HepG2 (cell line): Measurements from ENCODE around the gene LSMEM2. TPM values are rescaled to one million over a fixed set of nuclear protein-coding genes. Genes with fewer than 3 reads are reported as not detected.

Experiments used
- HES4 ChIP-seq: sonication (generic); formaldehyde crosslinking; IDR thresholded peaks from 2 replicates; pipeline ENCODE4 v1.9.0; 2021; ENCODE audit warnings: mild to moderate bottlenecking, missing genetic modification reagents, borderline replicate concordance
- IRF2 ChIP-seq: IDR thresholded peaks from 2 replicates; pipeline ENCODE4 v1.6.1; 2018; ENCODE audit warnings: missing genetic modification reagents, missing compliant biosample characterization
- KDM5B ChIP-seq: sonication (generic); formaldehyde crosslinking; IDR thresholded peaks from 2 replicates; pipeline ENCODE4 v1.4.0; 2020; ENCODE audit warnings: missing genetic modification reagents, mild to moderate bottlenecking, borderline replicate concordance
- MXI1 ChIP-seq: IDR thresholded peaks from 3 replicates; pipeline ENCODE4 v1.6.1; 2012; ENCODE audit warnings: low read depth, low read length, inconsistent platforms, borderline replicate concordance
- NCOA2 ChIP-seq: sonication (generic); formaldehyde crosslinking; IDR thresholded peaks from 2 replicates; pipeline ENCODE4 v1.8.0; 2022; ENCODE audit warnings: inconsistent platforms
- PTBP1 ChIP-seq: fragments of 200-400 bp; formaldehyde crosslinking; IDR thresholded peaks from 2 replicates; pipeline ENCODE4 v1.6.1; 2018; ENCODE audit warnings: low read length, low read depth; ENCODE audit not compliant: poor library complexity, severe bottlenecking
- SAFB2 ChIP-seq: sonication (generic); formaldehyde crosslinking; IDR thresholded peaks from 2 replicates; pipeline ENCODE4 v1.5.1; 2020; ENCODE audit warnings: missing genetic modification reagents, low read depth, mild to moderate bottlenecking, borderline replicate concordance
- SMARCE1 ChIP-seq: fragments of 450-650 bp; IDR thresholded peaks from 2 replicates; pipeline ENCODE4 v1.6.1; 2017; ENCODE audit warnings: borderline replicate concordance
- ZNF234 ChIP-seq: sonication (generic); formaldehyde crosslinking; conservative IDR thresholded peaks from 2 replicates; pipeline ENCODE4 v1.5.1; 2020; ENCODE audit warnings: mild to moderate bottlenecking, missing genetic modification reagents
- ZNF30 ChIP-seq: sonication (generic); formaldehyde crosslinking; IDR thresholded peaks from 2 replicates; pipeline ENCODE4 v1.5.0; 2020; ENCODE audit warnings: mild to moderate bottlenecking, missing genetic modification reagents
- ZNF329 ChIP-seq: sonication (generic); formaldehyde crosslinking; IDR thresholded peaks from 2 replicates; pipeline ENCODE4 v1.9.0; 2021; ENCODE audit warnings: low read depth, mild to moderate bottlenecking, missing genetic modification reagents
- ZNF350 ChIP-seq: sonication (generic); formaldehyde crosslinking; IDR thresholded peaks from 2 replicates; pipeline ENCODE4 v1.4.0; 2020; ENCODE audit warnings: mild to moderate bottlenecking, low read depth, missing genetic modification reagents, borderline replicate concordance
- ZNF572 ChIP-seq: sonication (generic); formaldehyde crosslinking; IDR thresholded peaks from 2 replicates; pipeline ENCODE4 v1.5.1; 2020; ENCODE audit warnings: mild to moderate bottlenecking, missing genetic modification reagents
- ZNF841 ChIP-seq: sonication (generic); formaldehyde crosslinking; IDR thresholded peaks from 2 replicates; pipeline ENCODE4 v1.8.1; 2023; ENCODE audit warnings: missing genetic modification reagents, borderline replicate concordance
- ZSCAN25 ChIP-seq: sonication (generic); formaldehyde crosslinking; IDR thresholded peaks from 2 replicates; pipeline ENCODE4 v1.8.0; 2022; ENCODE audit warnings: mild to moderate bottlenecking, missing genetic modification reagents
- ZZZ3 ChIP-seq: sonication (generic); formaldehyde crosslinking; IDR thresholded peaks from 2 replicates; pipeline ENCODE4 v1.4.0; 2020; ENCODE audit warnings: missing genetic modification reagents, mild to moderate bottlenecking, borderline replicate concordance
- polyA plus RNA-seq, 8 experiments: library from polyadenylated mRNA; depleted of rRNA in 3 of 8; stranded (reverse) in 7 of 8; unstranded in 1 of 8; fragments of >200 nt; fragmentation: Illumina TruSeq in 4 of 8; extraction: Trizol in 4 of 8; gene quantifications; 2 replicates each; pipeline versions ENCODE4 v1.2.1 to v1.2.3, GENCODE V29; 2011 to 2016; ENCODE audit warnings: low read depth in 4 of 8, missing spikeins in 1 of 8, mixed read lengths in 1 of 8; ENCODE audit not compliant: insufficient read depth in 1 of 8
- total RNA-seq, 5 experiments: library from RNA; depleted of rRNA; stranded (reverse); fragments of >200 nt; fragmentation: Illumina TruSeq; extraction: Trizol; gene quantifications; 2 replicates each; pipeline ENCODE4 v1.2.3, GENCODE V29; 2016; ENCODE audit warnings: low read depth in 1 of 5
- TF ChIP-seq, protein P1 (sequence below): sonication (generic); formaldehyde crosslinking; IDR thresholded peaks from 2 replicates; pipeline ENCODE4 v1.4.0; 2020; ENCODE audit warnings: missing genetic modification reagents
- TF ChIP-seq, protein P2 (sequence below): IDR thresholded peaks from 2 replicates; pipeline ENCODE4 v1.6.1; 2016; ENCODE audit warnings: missing compliant biosample characterization, missing genetic modification reagents, borderline replicate concordance
- TF ChIP-seq, protein P3 (sequence below): sonication (generic); formaldehyde crosslinking; IDR thresholded peaks from 2 replicates; pipeline ENCODE4 v1.5.1; 2020; ENCODE audit warnings: mild to moderate bottlenecking, missing genetic modification reagents, borderline replicate concordance
- TF ChIP-seq, protein P4 (sequence below): sonication (generic); formaldehyde crosslinking; IDR thresholded peaks from 2 replicates; pipeline ENCODE4 v1.5.0; 2020; ENCODE audit warnings: mild to moderate bottlenecking, missing genetic modification reagents
- TF ChIP-seq, protein P5 (sequence below): IDR thresholded peaks from 2 replicates; pipeline ENCODE4 v1.6.1; 2016; ENCODE audit warnings: low read depth

LSMEM2 gene
- total and polyA plus RNA-seq, 2 of the 13 experiments (the other 11 are each of a cell fraction or from before 2014, with no cell fraction given), result 0.07 to 0.41 TPM

DNA sequence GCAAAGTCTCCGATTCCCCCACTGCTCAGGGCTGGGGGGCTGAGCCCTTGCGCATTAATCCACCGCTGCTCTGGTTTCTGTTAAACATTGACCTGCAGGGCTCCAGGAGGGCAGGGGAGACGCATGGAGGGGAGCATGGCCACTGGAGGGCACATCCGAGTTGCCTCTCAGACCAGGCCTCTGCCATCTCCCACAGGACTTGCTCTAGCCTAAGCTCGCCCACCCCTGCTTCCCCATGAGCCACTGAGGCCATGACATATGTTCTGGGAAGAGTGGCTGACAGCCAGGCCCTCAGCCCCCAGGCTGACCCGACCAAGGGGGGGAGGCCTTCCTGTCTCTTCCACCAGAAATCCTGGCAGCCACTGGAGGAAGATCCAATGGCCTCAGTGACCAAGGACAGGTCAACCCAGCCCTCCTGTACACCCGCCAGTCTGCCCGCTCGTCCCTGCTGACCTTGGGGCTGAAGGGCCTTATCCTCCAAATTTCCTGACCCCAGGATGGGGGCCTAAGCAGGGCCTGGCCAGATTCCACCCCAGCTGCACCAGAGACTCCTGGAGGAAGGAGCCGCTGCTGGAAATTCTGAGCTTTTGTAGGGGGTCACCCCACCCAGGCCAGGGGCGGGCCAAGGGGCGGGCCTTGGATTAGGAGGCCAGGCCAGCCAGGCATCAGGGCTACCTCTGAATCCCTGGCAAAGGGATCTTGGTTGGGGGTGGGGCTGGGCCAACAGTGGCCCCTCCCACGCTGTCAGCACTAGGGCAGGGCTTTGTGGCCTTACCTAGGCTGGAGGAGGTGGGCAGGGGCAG is 24.3 kb downstream of the LSMEM2 start, which contains the start of gene HYAL1 (continued):
- TF ChIP-seq, protein P1, sequence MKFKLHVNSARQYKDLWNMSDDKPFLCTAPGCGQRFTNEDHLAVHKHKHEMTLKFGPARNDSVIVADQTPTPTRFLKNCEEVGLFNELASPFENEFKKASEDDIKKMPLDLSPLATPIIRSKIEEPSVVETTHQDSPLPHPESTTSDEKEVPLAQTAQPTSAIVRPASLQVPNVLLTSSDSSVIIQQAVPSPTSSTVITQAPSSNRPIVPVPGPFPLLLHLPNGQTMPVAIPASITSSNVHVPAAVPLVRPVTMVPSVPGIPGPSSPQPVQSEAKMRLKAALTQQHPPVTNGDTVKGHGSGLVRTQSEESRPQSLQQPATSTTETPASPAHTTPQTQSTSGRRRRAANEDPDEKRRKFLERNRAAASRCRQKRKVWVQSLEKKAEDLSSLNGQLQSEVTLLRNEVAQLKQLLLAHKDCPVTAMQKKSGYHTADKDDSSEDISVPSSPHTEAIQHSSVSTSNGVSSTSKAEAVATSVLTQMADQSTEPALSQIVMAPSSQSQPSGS, result peak; percentile 35; the same call in 1 of the 2 replicates
- TF ChIP-seq SAFB2 (CRISPR knock-in tag) (no peak), ZNF30 (CRISPR knock-in tag) (no peak), ZNF841 (CRISPR knock-in tag) (no peak), SMARCE1 (no peak), NCOA2 (no peak; the same call in 1 of the 2 replicates), KDM5B (CRISPR knock-in tag) (peak; percentile 62; the same call in 1 of the 2 replicates), IRF2 (CRISPR knock-in tag) (0 out of 2 replicates have a peak, but pooled peaks have one; percentile 9), ZSCAN25 (CRISPR knock-in tag) (peak; percentile 89; the same call in 1 of the 2 replicates), ZNF350 (CRISPR knock-in tag) (peak; percentile 93), HES4 (CRISPR knock-in tag) (peak; percentile 80; the same call in 1 of the 2 replicates), PTBP1 (peak; percentile 68), ZNF234 (CRISPR knock-in tag) (no peak; the same call in 1 of the 2 replicates), ZNF572 (CRISPR knock-in tag) (0 out of 2 replicates have a peak, but pooled peaks have one; percentile 46), ZNF329 (CRISPR knock-in tag) (no peak), ZZZ3 (no peak), MXI1 (peak; percentile 79; the same call in 1 of the 3 replicates)
- TF ChIP-seq, protein P2, sequence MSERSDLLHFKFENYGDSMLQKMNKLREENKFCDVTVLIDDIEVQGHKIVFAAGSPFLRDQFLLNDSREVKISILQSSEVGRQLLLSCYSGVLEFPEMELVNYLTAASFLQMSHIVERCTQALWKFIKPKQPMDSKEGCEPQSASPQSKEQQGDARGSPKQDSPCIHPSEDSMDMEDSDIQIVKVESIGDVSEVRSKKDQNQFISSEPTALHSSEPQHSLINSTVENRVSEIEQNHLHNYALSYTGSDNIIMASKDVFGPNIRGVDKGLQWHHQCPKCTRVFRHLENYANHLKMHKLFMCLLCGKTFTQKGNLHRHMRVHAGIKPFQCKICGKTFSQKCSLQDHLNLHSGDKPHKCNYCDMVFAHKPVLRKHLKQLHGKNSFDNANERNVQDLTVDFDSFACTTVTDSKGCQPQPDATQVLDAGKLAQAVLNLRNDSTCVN (CRISPR knock-in tag), result no peak
- TF ChIP-seq, protein P3, sequence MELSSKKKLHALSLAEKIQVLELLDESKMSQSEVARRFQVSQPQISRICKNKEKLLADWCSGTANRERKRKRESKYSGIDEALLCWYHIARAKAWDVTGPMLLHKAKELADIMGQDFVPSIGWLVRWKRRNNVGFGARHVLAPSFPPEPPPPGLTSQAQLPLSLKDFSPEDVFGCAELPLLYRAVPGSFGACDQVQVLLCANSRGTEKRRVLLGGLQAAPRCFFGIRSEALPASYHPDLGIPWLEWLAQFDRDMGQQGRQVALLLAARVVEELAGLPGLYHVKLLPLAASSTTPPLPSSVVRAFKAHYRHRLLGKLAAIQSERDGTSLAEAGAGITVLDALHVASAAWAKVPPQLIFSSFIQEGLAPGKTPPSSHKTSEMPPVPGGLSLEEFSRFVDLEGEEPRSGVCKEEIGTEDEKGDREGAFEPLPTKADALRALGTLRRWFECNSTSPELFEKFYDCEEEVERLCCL (CRISPR knock-in tag), result peak; percentile 28; the same call in 1 of the 2 replicates
- TF ChIP-seq, protein P4, sequence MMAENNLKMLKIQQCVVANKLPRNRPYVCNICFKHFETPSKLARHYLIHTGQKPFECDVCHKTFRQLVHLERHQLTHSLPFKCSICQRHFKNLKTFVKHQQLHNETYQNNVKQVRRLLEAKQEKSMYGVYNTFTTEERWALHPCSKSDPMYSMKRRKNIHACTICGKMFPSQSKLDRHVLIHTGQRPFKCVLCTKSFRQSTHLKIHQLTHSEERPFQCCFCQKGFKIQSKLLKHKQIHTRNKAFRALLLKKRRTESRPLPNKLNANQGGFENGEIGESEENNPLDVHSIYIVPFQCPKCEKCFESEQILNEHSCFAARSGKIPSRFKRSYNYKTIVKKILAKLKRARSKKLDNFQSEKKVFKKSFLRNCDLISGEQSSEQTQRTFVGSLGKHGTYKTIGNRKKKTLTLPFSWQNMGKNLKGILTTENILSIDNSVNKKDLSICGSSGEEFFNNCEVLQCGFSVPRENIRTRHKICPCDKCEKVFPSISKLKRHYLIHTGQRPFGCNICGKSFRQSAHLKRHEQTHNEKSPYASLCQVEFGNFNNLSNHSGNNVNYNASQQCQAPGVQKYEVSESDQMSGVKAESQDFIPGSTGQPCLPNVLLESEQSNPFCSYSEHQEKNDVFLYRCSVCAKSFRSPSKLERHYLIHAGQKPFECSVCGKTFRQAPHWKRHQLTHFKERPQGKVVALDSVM (CRISPR knock-in tag), result no peak; the same call in none of the 2 replicates
- TF ChIP-seq, protein P5, sequence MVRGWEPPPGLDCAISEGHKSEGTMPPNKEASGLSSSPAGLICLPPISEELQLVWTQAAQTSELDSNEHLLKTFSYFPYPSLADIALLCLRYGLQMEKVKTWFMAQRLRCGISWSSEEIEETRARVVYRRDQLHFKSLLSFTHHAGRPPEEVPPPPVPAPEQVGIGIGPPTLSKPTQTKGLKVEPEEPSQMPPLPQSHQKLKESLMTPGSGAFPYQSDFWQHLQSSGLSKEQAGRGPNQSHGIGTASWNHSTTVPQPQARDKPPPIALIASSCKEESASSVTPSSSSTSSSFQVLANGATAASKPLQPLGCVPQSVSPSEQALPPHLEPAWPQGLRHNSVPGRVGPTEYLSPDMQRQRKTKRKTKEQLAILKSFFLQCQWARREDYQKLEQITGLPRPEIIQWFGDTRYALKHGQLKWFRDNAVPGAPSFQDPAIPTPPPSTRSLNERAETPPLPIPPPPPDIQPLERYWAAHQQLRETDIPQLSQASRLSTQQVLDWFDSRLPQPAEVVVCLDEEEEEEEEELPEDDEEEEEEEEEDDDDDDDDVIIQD (CRISPR knock-in tag), result peak; percentile 20; the same call in 1 of the 2 replicates
